GM18526 (cell line): ENCODE results near the gene LRCH2.

ENCODE experiments used
- POLR2A ChIP-seq: IDR thresholded peaks from 3 replicates; pipeline ENCODE4 v1.6.1; 2011; ENCODE audit not compliant: insufficient read length; ENCODE audit errors: extremely low read depth

LRCH2 gene

DNA sequence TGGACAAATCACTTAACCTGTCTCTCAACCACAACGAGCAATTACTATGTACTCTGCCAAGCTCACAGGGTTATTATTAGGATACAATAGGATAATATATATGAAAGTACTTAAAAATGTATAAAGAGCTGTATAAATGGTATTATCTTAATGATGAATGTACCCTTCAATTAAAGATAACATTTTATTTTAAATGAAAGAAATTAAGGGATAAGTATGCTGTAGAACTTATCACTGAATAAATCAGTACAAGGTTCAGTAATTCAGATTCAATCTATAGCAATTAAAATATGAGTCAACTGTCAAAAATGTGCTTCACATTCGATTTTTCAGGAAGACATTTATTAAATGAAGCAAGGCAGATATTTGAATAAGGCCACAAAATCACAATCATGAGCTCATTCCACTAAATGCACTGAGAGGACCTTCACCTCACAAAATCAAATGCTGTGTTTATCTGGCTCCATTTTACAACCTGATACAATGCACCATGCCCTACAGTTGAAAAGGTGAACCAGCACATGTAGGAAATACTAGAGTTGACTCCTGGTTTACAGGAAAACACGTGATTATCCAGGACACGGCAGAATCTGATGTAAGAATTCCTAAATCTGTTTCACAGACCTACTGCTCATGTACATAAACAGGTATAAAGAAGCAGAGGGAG is 4.4 kb downstream of the LRCH2 start:
- TF ChIP-seq POLR2A, result no peak

- no peak for TF ChIP-seq POLR2A
These were observed 7.0 kb downstream of the LRCH2 start for GRCh38 chrX:115226929-115227328.

DNA sequence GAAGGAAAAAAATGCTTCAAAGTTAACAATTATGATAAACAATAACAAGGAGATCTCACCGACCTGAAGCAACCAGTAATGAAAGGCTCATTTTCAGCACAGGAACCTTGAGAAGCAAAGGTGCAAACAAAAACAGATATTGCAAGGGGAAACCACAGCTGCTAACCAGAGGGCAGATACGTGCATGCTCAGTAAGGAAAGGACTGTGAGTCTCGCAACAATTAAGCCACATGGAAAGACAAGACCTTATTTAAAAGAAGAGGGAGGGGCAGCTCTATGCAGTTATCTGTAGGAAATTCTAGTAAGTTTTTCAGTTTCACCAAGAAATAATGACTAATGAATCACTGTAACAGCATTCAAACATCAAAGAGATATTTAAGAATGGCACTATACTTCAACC is 19.3 kb downstream of the LRCH2 start:
- no peak for TF ChIP-seq POLR2A

GRCh38 chrX:115214151-115214550 is 19.7 kb downstream of the LRCH2 start:
- no peak for TF ChIP-seq POLR2A

DNA sequence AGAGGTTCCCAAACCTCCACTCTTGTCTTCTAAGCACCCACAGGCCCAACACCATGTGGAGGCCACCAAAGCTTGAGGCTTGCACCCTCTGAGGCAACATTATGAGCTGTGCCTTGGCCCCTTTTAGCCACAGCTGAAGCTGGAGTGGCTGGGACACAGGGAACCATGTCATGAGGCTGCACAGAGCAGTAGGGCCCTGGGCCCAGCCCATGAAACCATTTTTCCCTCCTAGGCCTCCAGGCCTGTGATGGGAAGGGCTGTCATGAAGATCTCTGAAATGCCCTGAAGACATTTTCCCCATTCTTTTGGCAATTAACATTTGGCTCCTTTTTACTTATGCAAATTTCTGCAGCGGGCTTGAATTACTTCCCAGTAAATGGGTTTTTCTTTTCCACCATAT is 29.9 kb downstream of the LRCH2 start:
- TF ChIP-seq POLR2A, result no peak

- no peak for TF ChIP-seq POLR2A
These were observed 41.6 kb downstream of the LRCH2 start for GRCh38 chrX:115192244-115192700.

- no peak for TF ChIP-seq POLR2A
These were observed 42.2 kb downstream of the LRCH2 start for GRCh38 chrX:115191490-115192243.

GRCh38 chrX:115190636-115191489 is 43.0 kb downstream of the LRCH2 start:
- TF ChIP-seq POLR2A, result no peak

- no peak for TF ChIP-seq POLR2A
These were observed 44.0 kb downstream of the LRCH2 start for GRCh38 chrX:115189646-115190635.

- no peak for TF ChIP-seq POLR2A
These were observed 44.8 kb downstream of the LRCH2 start, which contains the start of gene RBMXL3 for GRCh38 chrX:115189110-115189509. RBMXL3 (plus strand) TSS chrX:115189410; CDS start chrX:115189442, 32 bp downstream.

GRCh38 chrX:115183980-115184379 is 49.9 kb downstream of the LRCH2 start:
- TF ChIP-seq POLR2A, result no peak

GRCh38 chrX:115178473-115178872 is 55.4 kb downstream of the LRCH2 start:
- no peak for TF ChIP-seq POLR2A

DNA sequence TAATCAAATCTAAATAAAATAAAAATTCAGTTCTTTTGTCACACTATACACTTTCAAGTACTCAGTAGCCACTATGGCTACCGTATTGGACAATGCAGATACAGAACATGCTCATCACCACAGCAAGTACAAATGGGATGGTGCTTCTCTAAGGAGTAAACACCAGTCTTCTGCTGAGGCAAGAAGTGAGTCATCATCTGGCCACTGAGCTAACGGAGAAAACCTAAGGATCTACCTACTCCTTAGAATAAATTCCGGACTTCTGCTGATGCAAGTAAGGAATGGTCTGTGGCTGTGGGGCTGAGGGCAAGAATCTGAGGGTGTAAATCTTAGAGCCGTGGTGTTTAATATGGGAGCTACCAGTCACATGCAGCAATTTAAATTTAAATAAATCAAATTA is 56.0 kb downstream of the LRCH2 start:
- no peak for TF ChIP-seq POLR2A

DNA sequence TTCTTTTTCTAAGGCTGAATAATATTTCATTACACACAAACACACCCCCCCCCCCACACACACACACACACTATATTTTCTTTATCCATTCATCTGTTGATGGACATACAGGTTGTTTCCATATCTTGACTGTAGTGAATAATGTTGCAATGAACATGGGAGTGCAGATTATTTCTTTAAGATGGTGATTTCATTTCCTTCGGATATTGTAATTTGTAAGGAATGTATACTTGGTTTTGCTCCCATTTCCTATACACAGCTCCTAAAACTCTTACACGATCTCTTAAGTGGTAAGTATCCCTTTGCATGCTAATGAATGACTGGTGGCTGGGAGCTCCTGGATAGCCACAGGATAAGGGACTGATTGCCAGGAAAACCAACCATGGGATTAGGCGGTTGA is 59.3 kb downstream of the LRCH2 start:
- TF ChIP-seq POLR2A, result no peak
